ENCODE data around the gene SLC25A48.

The SLC25A48 gene

GRCh38 chr5:135834639-135835529, at the start of gene SLC25A48:
SLC25A48 (plus strand) TSS chr5:135834663; CDS start chr5:135834848, 185 bp downstream.
- Histone ChIP-seq H3K27me3 (ENCODE audit: control insufficient read depth in 1 of 2, insufficient read depth in 2 of 2, low read length in 2 of 2) (peaks cover 0 to 38% of the 10 kb centered on the region in 2 donors), H3K27ac (ENCODE audit: low read depth, low read length) (no peak within 1 kb of the TSS), H3K4me1 (ENCODE audit: insufficient read depth, low read length) (peaks cover 12% of the 10 kb centered on the region), H3K9me3 (ENCODE audit: low read length) (no peaks in the 10 kb centered on the region), H3K36me3 (ENCODE audit: insufficient read depth, low read length) (no peaks in the 10 kb centered on the region), H3K9ac (ENCODE audit: low read length) (no peak within 1 kb of the TSS), H3K4me3 (ENCODE audit: low read depth in 1 of 2, low read length in 2 of 2) (peak within 1 kb of the TSS; percentile 21 to 50)

GRCh38 chr5:135800656-135801055, 33.8 kb upstream of the SLC25A48 start:
- Histone ChIP-seq H3K4me1 (ENCODE audit: insufficient read depth, low read length) (no peaks in the 10 kb centered on the region), H3K36me3 (ENCODE audit: insufficient read depth, low read length) (no peaks in the 10 kb centered on the region), H3K9ac (ENCODE audit: low read length) (no peak overlapping the region), H3K27me3 (ENCODE audit: control insufficient read depth in 1 of 2, insufficient read depth in 2 of 2, low read length in 2 of 2) (peaks cover 0 to 6% of the 10 kb centered on the region in 2 donors), H3K27ac (ENCODE audit: low read depth, low read length) (no peak overlapping the region), H3K9me3 (ENCODE audit: low read length) (no peaks in the 10 kb centered on the region), H3K4me3 (ENCODE audit: low read depth in 1 of 2, low read length in 2 of 2) (no peak overlapping the region)

GRCh38 chr5:135810188-135810943, 24.1 kb upstream of the SLC25A48 start:
- Histone ChIP-seq H3K27ac (ENCODE audit: low read depth, low read length) (no peak overlapping the region), H3K9me3 (ENCODE audit: low read length) (no peaks in the 10 kb centered on the region), H3K36me3 (ENCODE audit: insufficient read depth, low read length) (no peaks in the 10 kb centered on the region), H3K4me3 (ENCODE audit: low read depth in 1 of 2, low read length in 2 of 2) (no peak overlapping the region), H3K4me1 (ENCODE audit: insufficient read depth, low read length) (peaks cover 19% of the 10 kb centered on the region), H3K27me3 (ENCODE audit: control insufficient read depth in 1 of 2, insufficient read depth in 2 of 2, low read length in 2 of 2) (no peaks in the 10 kb centered on the region), H3K9ac (ENCODE audit: low read length) (no peak overlapping the region)

- Histone ChIP-seq H3K4me1 (ENCODE audit: insufficient read depth, low read length) (peaks cover 19% of the 10 kb centered on the region), H3K4me3 (ENCODE audit: low read depth in 1 of 2, low read length in 2 of 2) (no peak overlapping the region), H3K9ac (ENCODE audit: low read length) (no peak overlapping the region), H3K9me3 (ENCODE audit: low read length) (no peaks in the 10 kb centered on the region), H3K36me3 (ENCODE audit: insufficient read depth, low read length) (no peaks in the 10 kb centered on the region), H3K27ac (ENCODE audit: low read depth, low read length) (no peak overlapping the region), H3K27me3 (ENCODE audit: control insufficient read depth in 1 of 2, insufficient read depth in 2 of 2, low read length in 2 of 2) (no peaks in the 10 kb centered on the region)
Observed at GRCh38 chr5:135811007-135811406, 23.5 kb upstream of the SLC25A48 start.

- no peak overlapping the region for H3K9ac ChIP-seq (ENCODE audit: low read length)
- H3K27me3 ChIP-seq (ENCODE audit: control insufficient read depth in 1 of 2, insufficient read depth in 2 of 2, low read length in 2 of 2) = no peaks in the 10 kb centered on the region
- no peaks in the 10 kb centered on the region for H3K36me3 ChIP-seq (ENCODE audit: insufficient read depth, low read length)
- H3K4me3 ChIP-seq (ENCODE audit: low read depth in 1 of 2, low read length in 2 of 2) = no peak overlapping the region
- no peaks in the 10 kb centered on the region for H3K9me3 ChIP-seq (ENCODE audit: low read length)
- H3K27ac ChIP-seq (ENCODE audit: low read depth, low read length) = no peak overlapping the region
- H3K4me1 ChIP-seq (ENCODE audit: insufficient read depth, low read length) = peaks cover 19% of the 10 kb centered on the region
Observed at GRCh38 chr5:135813758-135814157, 20.7 kb upstream of the SLC25A48 start.

GRCh38 chr5:135814316-135814715, 20.1 kb upstream of the SLC25A48 start:
- H3K27ac ChIP-seq (ENCODE audit: low read depth, low read length) = no peak overlapping the region
- no peak overlapping the region for H3K4me3 ChIP-seq (ENCODE audit: low read depth in 1 of 2, low read length in 2 of 2)
- no peak overlapping the region for H3K9ac ChIP-seq (ENCODE audit: low read length)
- H3K9me3 ChIP-seq (ENCODE audit: low read length) = no peaks in the 10 kb centered on the region
- no peaks in the 10 kb centered on the region for H3K36me3 ChIP-seq (ENCODE audit: insufficient read depth, low read length)
- peaks cover 19% of the 10 kb centered on the region for H3K4me1 ChIP-seq (ENCODE audit: insufficient read depth, low read length)
- no peaks in the 10 kb centered on the region for H3K27me3 ChIP-seq (ENCODE audit: control insufficient read depth in 1 of 2, insufficient read depth in 2 of 2, low read length in 2 of 2)

GRCh38 chr5:135814812-135815211, 19.7 kb upstream of the SLC25A48 start:
- Histone ChIP-seq H3K9me3 (ENCODE audit: low read length) (no peaks in the 10 kb centered on the region), H3K4me1 (ENCODE audit: insufficient read depth, low read length) (peaks cover 19% of the 10 kb centered on the region), H3K4me3 (ENCODE audit: low read depth in 1 of 2, low read length in 2 of 2) (no peak overlapping the region), H3K36me3 (ENCODE audit: insufficient read depth, low read length) (no peaks in the 10 kb centered on the region), H3K27ac (ENCODE audit: low read depth, low read length) (no peak overlapping the region), H3K9ac (ENCODE audit: low read length) (no peak overlapping the region), H3K27me3 (ENCODE audit: control insufficient read depth in 1 of 2, insufficient read depth in 2 of 2, low read length in 2 of 2) (no peaks in the 10 kb centered on the region)

- Histone ChIP-seq H3K9ac (ENCODE audit: low read length) (no peak overlapping the region), H3K27ac (ENCODE audit: low read depth, low read length) (no peak overlapping the region), H3K27me3 (ENCODE audit: control insufficient read depth in 1 of 2, insufficient read depth in 2 of 2, low read length in 2 of 2) (no peaks in the 10 kb centered on the region), H3K36me3 (ENCODE audit: insufficient read depth, low read length) (no peaks in the 10 kb centered on the region), H3K4me3 (ENCODE audit: low read depth in 1 of 2, low read length in 2 of 2) (no peak overlapping the region), H3K9me3 (ENCODE audit: low read length) (no peaks in the 10 kb centered on the region), H3K4me1 (ENCODE audit: insufficient read depth, low read length) (no peaks in the 10 kb centered on the region)
Observed at GRCh38 chr5:135821061-135821801, 13.2 kb upstream of the SLC25A48 start.

- no peaks in the 10 kb centered on the region for H3K27me3 ChIP-seq (ENCODE audit: control insufficient read depth in 1 of 2, insufficient read depth in 2 of 2, low read length in 2 of 2)
- no peak overlapping the region for H3K4me3 ChIP-seq (ENCODE audit: low read depth in 1 of 2, low read length in 2 of 2)
- no peak overlapping the region for H3K27ac ChIP-seq (ENCODE audit: low read depth, low read length)
- no peaks in the 10 kb centered on the region for H3K9me3 ChIP-seq (ENCODE audit: low read length)
- H3K4me1 ChIP-seq (ENCODE audit: insufficient read depth, low read length) = no peaks in the 10 kb centered on the region
- H3K36me3 ChIP-seq (ENCODE audit: insufficient read depth, low read length) = no peaks in the 10 kb centered on the region
- H3K9ac ChIP-seq (ENCODE audit: low read length) = no peak overlapping the region
Observed at GRCh38 chr5:135821802-135822201, 12.7 kb upstream of the SLC25A48 start.

GRCh38 chr5:135822286-135822685, 12.2 kb upstream of the SLC25A48 start:
- H3K4me1 ChIP-seq (ENCODE audit: insufficient read depth, low read length) = no peaks in the 10 kb centered on the region
- no peak overlapping the region for H3K9ac ChIP-seq (ENCODE audit: low read length)
- H3K9me3 ChIP-seq (ENCODE audit: low read length) = no peaks in the 10 kb centered on the region
- no peak overlapping the region for H3K27ac ChIP-seq (ENCODE audit: low read depth, low read length)
- H3K4me3 ChIP-seq (ENCODE audit: low read depth in 1 of 2, low read length in 2 of 2) = no peak overlapping the region
- H3K27me3 ChIP-seq (ENCODE audit: control insufficient read depth in 1 of 2, insufficient read depth in 2 of 2, low read length in 2 of 2) = no peaks in the 10 kb centered on the region
- H3K36me3 ChIP-seq (ENCODE audit: insufficient read depth, low read length) = no peaks in the 10 kb centered on the region

GRCh38 chr5:135822959-135823358, 11.5 kb upstream of the SLC25A48 start:
- no peak overlapping the region for H3K9ac ChIP-seq (ENCODE audit: low read length)

More at GRCh38 chr5:135822959-135823358, 11.5 kb upstream of the SLC25A48 start:
- no peak overlapping the region for H3K4me3 ChIP-seq (ENCODE audit: low read depth in 1 of 2, low read length in 2 of 2)
- no peaks in the 10 kb centered on the region for H3K36me3 ChIP-seq (ENCODE audit: insufficient read depth, low read length)
- H3K27ac ChIP-seq (ENCODE audit: low read depth, low read length) = no peak overlapping the region
- no peaks in the 10 kb centered on the region for H3K4me1 ChIP-seq (ENCODE audit: insufficient read depth, low read length)
- no peaks in the 10 kb centered on the region for H3K27me3 ChIP-seq (ENCODE audit: control insufficient read depth in 1 of 2, insufficient read depth in 2 of 2, low read length in 2 of 2)
- H3K9me3 ChIP-seq (ENCODE audit: low read length) = no peaks in the 10 kb centered on the region

All from muscle layer of colon (tissue), 2 donors.